Esophagus squamous epithelium (tissue), 4 donors: ENCODE data around the gene AHNAK.

Experiments used
- POLR2A ChIP-seq, 4 donors: fragments of 450-650 bp; IDR thresholded peaks; one replicate each; pipeline ENCODE4 v1.6.1; 2017; ENCODE audit warnings: antibody characterized with exemption in 4 of 4, mild to moderate bottlenecking in 4 of 4, moderate library complexity in 3 of 4
- TF ChIP-seq, protein P1 (sequence below), 6 experiments: fragments of 450-650 bp in 4 of 6; fragments of 200-600 bp in 2 of 6; sonication (generic) in 2 of 6; IDR thresholded peaks; one replicate each; pipeline ENCODE4 v1.5.1; 2016 to 2019; ENCODE audit warnings: antibody characterized with exemption in 6 of 6, mild to moderate bottlenecking in 4 of 6, moderate library complexity in 4 of 6

DNA sequence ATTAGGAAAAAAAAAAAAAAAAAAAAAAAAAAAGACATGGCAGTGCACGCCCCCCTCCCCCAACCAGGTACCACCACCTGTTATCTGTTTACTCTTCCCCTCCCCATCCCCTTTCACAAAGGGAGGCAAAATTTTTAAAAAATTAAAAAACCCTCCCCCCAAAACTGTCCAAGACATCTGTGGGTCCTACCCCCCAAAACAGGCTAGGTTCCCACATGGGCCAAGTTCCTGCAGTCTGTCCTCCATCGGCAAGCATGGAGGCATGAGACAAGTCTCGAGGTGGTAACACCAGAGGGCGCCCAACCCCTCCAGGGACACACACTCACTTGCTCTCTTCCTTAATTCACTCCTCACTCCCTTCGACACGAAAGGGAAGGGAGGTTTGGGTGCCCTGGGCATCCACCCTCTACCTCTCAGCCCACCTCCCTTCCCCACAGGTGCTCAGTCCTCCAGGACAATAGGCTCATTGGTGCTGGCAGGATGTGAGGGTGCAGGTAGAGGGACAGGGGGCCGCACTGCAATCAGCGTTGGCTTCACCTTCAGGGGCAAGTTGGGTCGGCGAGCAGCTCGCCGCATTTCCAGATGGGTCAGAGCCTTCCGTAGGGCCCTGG lies 46.9 kb upstream of the AHNAK start:
- TF ChIP-seq, protein P1, sequence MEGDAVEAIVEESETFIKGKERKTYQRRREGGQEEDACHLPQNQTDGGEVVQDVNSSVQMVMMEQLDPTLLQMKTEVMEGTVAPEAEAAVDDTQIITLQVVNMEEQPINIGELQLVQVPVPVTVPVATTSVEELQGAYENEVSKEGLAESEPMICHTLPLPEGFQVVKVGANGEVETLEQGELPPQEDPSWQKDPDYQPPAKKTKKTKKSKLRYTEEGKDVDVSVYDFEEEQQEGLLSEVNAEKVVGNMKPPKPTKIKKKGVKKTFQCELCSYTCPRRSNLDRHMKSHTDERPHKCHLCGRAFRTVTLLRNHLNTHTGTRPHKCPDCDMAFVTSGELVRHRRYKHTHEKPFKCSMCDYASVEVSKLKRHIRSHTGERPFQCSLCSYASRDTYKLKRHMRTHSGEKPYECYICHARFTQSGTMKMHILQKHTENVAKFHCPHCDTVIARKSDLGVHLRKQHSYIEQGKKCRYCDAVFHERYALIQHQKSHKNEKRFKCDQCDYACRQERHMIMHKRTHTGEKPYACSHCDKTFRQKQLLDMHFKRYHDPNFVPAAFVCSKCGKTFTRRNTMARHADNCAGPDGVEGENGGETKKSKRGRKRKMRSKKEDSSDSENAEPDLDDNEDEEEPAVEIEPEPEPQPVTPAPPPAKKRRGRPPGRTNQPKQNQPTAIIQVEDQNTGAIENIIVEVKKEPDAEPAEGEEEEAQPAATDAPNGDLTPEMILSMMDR (IDR thresholded peaks at IDR 0.05), result peak in 5 of 6 experiments; percentile 48 to 69 (median 62)
- no peak for TF ChIP-seq POLR2A (IDR thresholded peaks at IDR 0.05)
